Measurements from ENCODE around the gene ATAD2B.

DNA sequence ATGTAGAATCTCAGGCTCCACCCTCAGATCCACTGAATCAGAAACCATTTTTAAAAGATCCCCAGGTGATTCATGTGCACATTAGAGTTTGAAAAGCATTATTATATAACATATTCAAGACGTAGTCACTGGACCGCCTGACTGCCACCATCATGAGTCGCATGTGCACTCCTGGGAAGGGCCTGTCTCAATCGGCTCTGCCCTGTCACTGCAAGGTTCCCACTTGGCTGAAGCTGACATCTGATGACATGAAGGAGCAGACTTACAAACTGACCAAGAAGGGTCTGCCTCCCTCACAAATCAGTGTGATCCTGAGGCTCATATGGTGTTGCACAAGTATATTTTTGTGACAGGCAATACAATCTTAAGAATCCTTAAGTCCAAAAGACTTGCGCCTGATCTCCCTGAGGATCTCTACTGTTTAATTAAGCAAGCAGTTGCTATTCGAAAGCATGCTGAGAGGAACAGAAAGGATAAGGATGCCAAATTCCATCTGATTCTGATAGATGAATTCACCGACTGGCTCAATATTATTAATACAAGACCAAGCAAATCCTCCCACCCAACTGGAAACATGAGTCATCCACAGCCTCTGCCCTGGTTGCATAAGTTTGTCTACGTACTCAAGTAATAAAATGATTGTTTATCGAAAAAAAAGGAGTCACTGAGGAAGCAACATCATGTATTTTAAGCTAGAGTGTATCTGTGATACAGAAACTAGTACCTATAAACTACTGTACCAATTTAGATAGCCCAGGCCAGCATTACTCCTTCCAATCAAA, 26.2 kb downstream of the ATAD2B start:
- TF ChIP-seq ATF3 (IDR thresholded peaks at IDR 0.05) (no peak), YY1 (IDR thresholded peaks at IDR 0.05) (no peak)
- TF ChIP-seq, protein P1, sequence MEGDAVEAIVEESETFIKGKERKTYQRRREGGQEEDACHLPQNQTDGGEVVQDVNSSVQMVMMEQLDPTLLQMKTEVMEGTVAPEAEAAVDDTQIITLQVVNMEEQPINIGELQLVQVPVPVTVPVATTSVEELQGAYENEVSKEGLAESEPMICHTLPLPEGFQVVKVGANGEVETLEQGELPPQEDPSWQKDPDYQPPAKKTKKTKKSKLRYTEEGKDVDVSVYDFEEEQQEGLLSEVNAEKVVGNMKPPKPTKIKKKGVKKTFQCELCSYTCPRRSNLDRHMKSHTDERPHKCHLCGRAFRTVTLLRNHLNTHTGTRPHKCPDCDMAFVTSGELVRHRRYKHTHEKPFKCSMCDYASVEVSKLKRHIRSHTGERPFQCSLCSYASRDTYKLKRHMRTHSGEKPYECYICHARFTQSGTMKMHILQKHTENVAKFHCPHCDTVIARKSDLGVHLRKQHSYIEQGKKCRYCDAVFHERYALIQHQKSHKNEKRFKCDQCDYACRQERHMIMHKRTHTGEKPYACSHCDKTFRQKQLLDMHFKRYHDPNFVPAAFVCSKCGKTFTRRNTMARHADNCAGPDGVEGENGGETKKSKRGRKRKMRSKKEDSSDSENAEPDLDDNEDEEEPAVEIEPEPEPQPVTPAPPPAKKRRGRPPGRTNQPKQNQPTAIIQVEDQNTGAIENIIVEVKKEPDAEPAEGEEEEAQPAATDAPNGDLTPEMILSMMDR (IDR thresholded peaks at IDR 0.05; ENCODE audit: low read depth, low read length, missing input control): no peak
